Thymus (tissue), 14 donors: ENCODE measurements around the gene CD3D. TPM values are rescaled to one million over a fixed set of nuclear protein-coding genes. Genes with fewer than 3 reads are reported as not detected.

Source experiments
- DNase-seq, 9 donors: peaks; one replicate each; pipeline ENCODE4 v3.0.0-alpha.2; 2013; ENCODE audit warnings: low spot score in 9 of 9, low read depth in 6 of 9, missing footprints in 1 of 9
- H3K27ac ChIP-seq, 2 donors: one replicate each; pipeline ENCODE4 v1.5.1; 2013; ENCODE audit warnings: control low read depth in 1 of 2, low read depth in 1 of 2, low read length in 1 of 2, mild to moderate bottlenecking in 1 of 2, moderate library complexity in 1 of 2
- H3K27me3 ChIP-seq, 2 donors: one replicate each; pipeline ENCODE4 v1.5.1; 2013; ENCODE audit warnings: low read length in 1 of 2; ENCODE audit not compliant: control insufficient read depth in 2 of 2, insufficient read depth in 1 of 2
- H3K36me3 ChIP-seq, 2 donors: one replicate each; pipeline ENCODE4 v1.5.1; 2013; ENCODE audit warnings: low read length in 1 of 2, mild to moderate bottlenecking in 1 of 2, moderate library complexity in 1 of 2; ENCODE audit not compliant: control insufficient read depth in 2 of 2, insufficient read depth in 2 of 2
- H3K4me1 ChIP-seq, 2 donors: one replicate each; pipeline ENCODE4 v1.5.1; 2013; ENCODE audit warnings: low read length in 2 of 2; ENCODE audit not compliant: control insufficient read depth in 2 of 2, insufficient read depth in 2 of 2
- H3K4me3 ChIP-seq, 2 donors: one replicate each; pipeline ENCODE4 v1.5.1; 2013; ENCODE audit warnings: low read length in 2 of 2, control low read depth in 1 of 2, mild to moderate bottlenecking in 1 of 2
- H3K9me3 ChIP-seq, 2 donors: one replicate each; pipeline ENCODE4 v1.5.1; 2013; ENCODE audit warnings: low read length in 1 of 2, mild to moderate bottlenecking in 1 of 2; ENCODE audit not compliant: control insufficient read depth in 2 of 2, insufficient read depth in 1 of 2
- WGBS: extraction: QIAGEN DNeasy Blood & Tissue Kit; methylation state at CpG from one replicate; pipeline ENCODE4 v1.1.7; 2013; 5-methylcytosine and 5-hydroxymethylcytosine counted together
- long read RNA-seq, 10 donors: transcript quantifications; one replicate each; lab custom pipeline, GENCODE V29; 2026
- polyA plus RNA-seq: library from polyadenylated mRNA; stranded (reverse); fragments of 200-250 nt; gene quantifications from one replicate; pipeline ENCODE4 v1.2.3, GENCODE V29; 2013
- total RNA-seq: library from RNA; stranded (reverse); fragments of 120-200 nt; gene quantifications from one replicate; pipeline ENCODE4 v1.2.4, GENCODE V29; 2013
- donor health status: healthy.

The CD3D gene
- total RNA-seq, result 1,261 TPM
- polyA plus RNA-seq, result 501 TPM
- long read RNA-seq, donor 1, transcript CD3D-203 (3 exons, 257 nt), result minor isoform, 15 of 158 reads
- long read RNA-seq, donor 1, transcript CD3D-201 (5 exons, 861 nt), result major isoform, 101 of 158 reads
- long read RNA-seq, donor 1, transcript CD3D-202 (4 exons, 476 nt), result minor isoform, 6 of 158 reads
- long read RNA-seq, donor 1, partial matches to known transcripts, result 28 of 158 reads
- long read RNA-seq, donor 1, other reads (novel, unspliced or antisense), result 7 of 158 reads
- long read RNA-seq, donor 2, result 0 reads
- long read RNA-seq, donor 3, transcript CD3D-202 (4 exons, 476 nt), result minor isoform, 100 of 2,328 reads
- long read RNA-seq, donor 3, transcript CD3D-201 (5 exons, 861 nt), result major isoform, 966 of 2,328 reads
- long read RNA-seq, donor 3, transcript CD3D-203 (3 exons, 257 nt), result minor isoform, 171 of 2,328 reads
- long read RNA-seq, donor 3, transcript CD3D-204 (4 exons, 422 nt), result minor isoform, 23 of 2,328 reads
- long read RNA-seq, donor 3, partial matches to known transcripts, result 940 of 2,328 reads
- long read RNA-seq, donor 3, other reads (novel, unspliced or antisense), result 128 of 2,328 reads
- long read RNA-seq, donor 4, transcript CD3D-201 (5 exons, 861 nt), result major isoform, 238 of 440 reads
- long read RNA-seq, donor 4, transcript CD3D-203 (3 exons, 257 nt), result minor isoform, 45 of 440 reads
- long read RNA-seq, donor 4, transcript CD3D-202 (4 exons, 476 nt), result minor isoform, 28 of 440 reads
- long read RNA-seq, donor 4, partial matches to known transcripts, result 120 of 440 reads
- long read RNA-seq, donor 4, other reads (novel, unspliced or antisense), result 7 of 440 reads
- long read RNA-seq, donor 5, transcript CD3D-201 (5 exons, 861 nt), result major isoform, 856 of 1,464 reads
- long read RNA-seq, donor 5, transcript CD3D-204 (4 exons, 422 nt), result minor isoform, 11 of 1,464 reads
- long read RNA-seq, donor 5, transcript CD3D-202 (4 exons, 476 nt), result minor isoform, 101 of 1,464 reads
- long read RNA-seq, donor 5, transcript CD3D-203 (3 exons, 257 nt), result minor isoform, 118 of 1,464 reads
- long read RNA-seq, donor 5, partial matches to known transcripts, result 329 of 1,464 reads
- long read RNA-seq, donor 5, other reads (novel, unspliced or antisense), result 49 of 1,464 reads
- long read RNA-seq, donor 6, transcript CD3D-202 (4 exons, 476 nt), result minor isoform, 33 of 515 reads
- long read RNA-seq, donor 6, transcript CD3D-203 (3 exons, 257 nt), result minor isoform, 29 of 515 reads
- long read RNA-seq, donor 6, transcript CD3D-201 (5 exons, 861 nt), result major isoform, 375 of 515 reads
- long read RNA-seq, donor 6, partial matches to known transcripts, result 54 of 515 reads
- long read RNA-seq, donor 6, other reads (novel, unspliced or antisense), result 21 of 515 reads
- long read RNA-seq, donor 7, transcript CD3D-201 (5 exons, 861 nt), result major isoform, 596 of 1,512 reads
- long read RNA-seq, donor 7, transcript CD3D-204 (4 exons, 422 nt), result minor isoform, 11 of 1,512 reads
- long read RNA-seq, donor 7, transcript CD3D-202 (4 exons, 476 nt), result minor isoform, 73 of 1,512 reads
- long read RNA-seq, donor 7, transcript CD3D-203 (3 exons, 257 nt), result minor isoform, 86 of 1,512 reads
- long read RNA-seq, donor 7, partial matches to known transcripts, result 469 of 1,512 reads
- long read RNA-seq, donor 7, other reads (novel, unspliced or antisense), result 277 of 1,512 reads
- long read RNA-seq, donor 8, transcript CD3D-202 (4 exons, 476 nt), result minor isoform, 27 of 389 reads
- long read RNA-seq, donor 8, transcript CD3D-201 (5 exons, 861 nt), result major isoform, 247 of 389 reads
- long read RNA-seq, donor 8, transcript CD3D-203 (3 exons, 257 nt), result minor isoform, 39 of 389 reads
- long read RNA-seq, donor 8, partial matches to known transcripts, result 65 of 389 reads
- long read RNA-seq, donor 8, other reads (novel, unspliced or antisense), result 9 of 389 reads
- long read RNA-seq, donor 9, transcript CD3D-202 (4 exons, 476 nt), result minor isoform, 35 of 818 reads
- long read RNA-seq, donor 9, transcript CD3D-201 (5 exons, 861 nt), result major isoform, 432 of 818 reads
- long read RNA-seq, donor 9, transcript CD3D-203 (3 exons, 257 nt), result minor isoform, 48 of 818 reads
- long read RNA-seq, donor 9, transcript CD3D-204 (4 exons, 422 nt), result minor isoform, 8 of 818 reads
- long read RNA-seq, donor 9, partial matches to known transcripts, result 279 of 818 reads
- long read RNA-seq, donor 9, other reads (novel, unspliced or antisense), result 16 of 818 reads
- long read RNA-seq, donor 10, transcript CD3D-202 (4 exons, 476 nt), result minor isoform, 38 of 751 reads
- long read RNA-seq, donor 10, transcript CD3D-204 (4 exons, 422 nt), result minor isoform, 7 of 751 reads
- long read RNA-seq, donor 10, transcript CD3D-201 (5 exons, 861 nt), result major isoform, 444 of 751 reads
- long read RNA-seq, donor 10, transcript CD3D-203 (3 exons, 257 nt), result minor isoform, 75 of 751 reads
- long read RNA-seq, donor 10, partial matches to known transcripts, result 150 of 751 reads
- long read RNA-seq, donor 10, other reads (novel, unspliced or antisense), result 37 of 751 reads

- Histone ChIP-seq H3K4me3 (peak within 1 kb of the TSS; percentile 65 to 95), H3K27ac (peak within 1 kb of the TSS; percentile 93 to 95), H3K36me3 (peaks cover 23 to 54% of the 10 kb centered on the region in 2 donors), H3K9me3 (no peaks in the 10 kb centered on the region), H3K27me3 (no peaks in the 10 kb centered on the region), H3K4me1 (peaks cover 13 to 46% of the 10 kb centered on the region in 2 donors)
- DNase-seq, result peak in 7 of 9 donors; percentile 74 to 93 (median 83)
- 14% methylated on average over 13 of the region's 13 CpGs for WGBS
Measured at GRCh38 chr11:118342503-118343161, at the start of gene CD3D. Gene CD3D (minus strand): TSS chr11:118342705. CDS start chr11:118342607, 98 bp downstream.

- Histone ChIP-seq H3K36me3 (peaks cover 64 to 96% of the 10 kb centered on the region in 2 donors), H3K27ac (peak overlapping the region in 1 of 2 donors; percentile 7), H3K27me3 (no peaks in the 10 kb centered on the region), H3K9me3 (no peaks in the 10 kb centered on the region), H3K4me1 (no peaks in the 10 kb centered on the region), H3K4me3 (no peak overlapping the region)
- WGBS, result 99% methylated on average over 3 of the region's 3 CpGs
- no peak for DNase-seq
Measured at GRCh38 chr11:118383657-118384056, 41.2 kb upstream of the CD3D start.

- 97% methylated on average over 3 of the region's 3 CpGs for WGBS
- Histone ChIP-seq H3K4me3 (no peak overlapping the region), H3K27me3 (no peaks in the 10 kb centered on the region), H3K4me1 (no peaks in the 10 kb centered on the region), H3K36me3 (peaks cover 65 to 97% of the 10 kb centered on the region in 2 donors), H3K27ac (no peak overlapping the region), H3K9me3 (no peaks in the 10 kb centered on the region)
- no peak for DNase-seq
Measured at GRCh38 chr11:118382954-118383353, 40.4 kb upstream of the CD3D start.

GRCh38 chr11:118380571-118380970, 38.1 kb upstream of the CD3D start:
- no peaks in the 10 kb centered on the region for H3K27me3 ChIP-seq
- no peaks in the 10 kb centered on the region for H3K9me3 ChIP-seq
- no peak overlapping the region for H3K27ac ChIP-seq
- H3K4me1 ChIP-seq, result no peaks in the 10 kb centered on the region
- H3K4me3 ChIP-seq, result no peak overlapping the region
- no peak for DNase-seq
- H3K36me3 ChIP-seq, result peaks cover 62 to 93% of the 10 kb centered on the region in 2 donors

- Histone ChIP-seq H3K27me3 (no peaks in the 10 kb centered on the region), H3K4me3 (no peak overlapping the region), H3K9me3 (no peaks in the 10 kb centered on the region), H3K4me1 (no peaks in the 10 kb centered on the region), H3K36me3 (peaks cover 60 to 93% of the 10 kb centered on the region in 2 donors), H3K27ac (no peak overlapping the region)
- DNase-seq, result no peak
- 95% methylated on average over 4 of the region's 4 CpGs for WGBS
Measured at GRCh38 chr11:118379497-118379896, 37.0 kb upstream of the CD3D start.

- Histone ChIP-seq H3K4me1 (no peaks in the 10 kb centered on the region), H3K9me3 (no peaks in the 10 kb centered on the region), H3K27ac (no peak overlapping the region), H3K4me3 (no peak overlapping the region), H3K27me3 (no peaks in the 10 kb centered on the region), H3K36me3 (peaks cover 64 to 95% of the 10 kb centered on the region in 2 donors)
- DNase-seq, result no peak
Measured at GRCh38 chr11:118375978-118376377, 33.5 kb upstream of the CD3D start.

GRCh38 chr11:118374729-118375128, 32.2 kb upstream of the CD3D start:
- H3K9me3 ChIP-seq, result no peaks in the 10 kb centered on the region
- H3K27me3 ChIP-seq, result no peaks in the 10 kb centered on the region
- no peaks in the 10 kb centered on the region for H3K4me1 ChIP-seq
- DNase-seq, result no peak
- peaks cover 64 to 94% of the 10 kb centered on the region in 2 donors for H3K36me3 ChIP-seq
- no peak overlapping the region for H3K4me3 ChIP-seq
- 95% methylated on average over 3 of the region's 3 CpGs for WGBS
- no peak overlapping the region for H3K27ac ChIP-seq
